HG02938 (cell line): ENCODE measurements around the gene DCUN1D1.

Experiments
- ATAC-seq: cut with Tn5 transposase; IDR thresholded peaks from one replicate; pipeline ENCODE4 v1.9.1; 2021; ENCODE audit warnings: mild to moderate bottlenecking, moderate library complexity; ENCODE audit not compliant: unreplicated experiment

Gene DCUN1D1

GRCh38 chr3:182904164-182904563, 76.2 kb downstream of the DCUN1D1 start:
- no peak for ATAC-seq

GRCh38 chr3:182902236-182902635, 78.1 kb downstream of the DCUN1D1 start:
- no peak for ATAC-seq

- no peak for ATAC-seq
These were observed 83.8 kb downstream of the DCUN1D1 start for GRCh38 chr3:182896553-182896952.

- no peak for ATAC-seq
These were observed 84.7 kb downstream of the DCUN1D1 start for GRCh38 chr3:182895513-182896112.

GRCh38 chr3:182892226-182892625, 88.1 kb downstream of the DCUN1D1 start:
- no peak for ATAC-seq

GRCh38 chr3:182891364-182891763, 89.0 kb downstream of the DCUN1D1 start:
- no peak for ATAC-seq

- no peak for ATAC-seq
These were observed 90.2 kb downstream of the DCUN1D1 start for GRCh38 chr3:182889948-182890629.
